HS-5 (cell line): ENCODE results near the gene CEMIP.

Experiments used
- DNase-seq: peaks from one replicate; pipeline ENCODE4 v3.0.0-alpha.2; 2012; ENCODE audit warnings: low read depth

CEMIP gene

DNA sequence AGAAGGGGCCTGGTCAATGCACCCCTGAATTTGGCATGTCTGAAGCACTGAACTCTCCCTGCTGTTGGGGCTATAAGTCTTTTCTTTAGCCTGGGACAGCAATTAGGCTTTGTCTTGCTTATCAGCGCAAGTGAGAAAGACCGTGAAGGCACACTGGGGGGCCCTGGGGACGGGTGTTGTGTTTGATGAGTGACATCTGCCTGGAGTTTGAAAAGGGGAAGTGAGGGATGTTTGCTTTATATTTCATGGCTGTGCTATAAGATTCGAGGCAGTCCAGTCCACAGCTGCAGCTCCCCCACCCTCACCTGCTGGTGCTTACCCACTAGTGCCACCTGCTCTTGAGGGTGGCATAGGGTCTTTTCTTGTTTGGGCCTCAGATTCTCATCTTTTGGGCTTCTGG is 44.8 kb downstream of the CEMIP start:
- no peak for DNase-seq

GRCh38 chr15:80825361-80826030 is 46.3 kb downstream of the CEMIP start:
- no peak for DNase-seq

- no peak for DNase-seq
Measured at GRCh38 chr15:80828796-80829195, 49.6 kb downstream of the CEMIP start.

DNA sequence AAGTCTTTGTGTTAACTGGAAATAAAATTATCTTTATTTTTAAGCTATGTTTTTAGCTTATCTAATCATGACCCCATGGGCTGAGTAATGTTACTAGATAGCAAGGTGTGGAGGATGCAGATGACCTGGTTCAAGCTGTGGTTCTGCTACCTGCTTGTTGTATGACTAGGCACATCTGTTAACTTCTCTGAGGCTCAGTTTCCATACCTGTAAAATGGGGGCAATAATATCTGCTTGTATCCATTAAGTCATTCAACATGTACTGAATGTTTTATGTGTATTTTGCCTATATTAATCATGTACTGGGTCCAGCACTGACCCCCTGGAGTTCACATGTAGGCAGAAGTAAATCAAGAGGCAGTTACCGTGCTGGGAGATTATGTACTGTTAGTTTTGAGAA is 51.5 kb downstream of the CEMIP start:
- DNase-seq: no peak

DNA sequence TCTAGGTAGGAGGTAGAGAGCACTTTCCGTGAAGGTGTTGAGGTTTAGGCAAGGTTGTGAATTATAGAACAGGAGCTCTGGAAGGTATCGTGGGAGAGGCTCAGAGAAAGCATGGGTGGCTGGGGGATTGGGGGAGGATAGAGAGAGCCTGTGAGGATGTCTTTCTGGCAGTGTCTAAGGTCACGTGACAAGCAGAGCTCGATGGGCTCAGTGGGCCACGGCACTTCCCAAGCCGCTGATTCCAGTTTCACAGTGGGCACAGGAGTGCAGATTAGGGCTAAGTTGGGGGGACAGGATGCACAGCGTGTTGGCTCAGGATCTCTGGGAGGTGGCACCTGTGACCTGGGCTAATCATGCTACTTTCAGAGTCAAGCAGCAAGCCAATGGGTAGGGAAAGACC is 52.0 kb downstream of the CEMIP start:
- DNase-seq: no peak

GRCh38 chr15:80831606-80832224 is 52.5 kb downstream of the CEMIP start:
- DNase-seq: no peak

DNA sequence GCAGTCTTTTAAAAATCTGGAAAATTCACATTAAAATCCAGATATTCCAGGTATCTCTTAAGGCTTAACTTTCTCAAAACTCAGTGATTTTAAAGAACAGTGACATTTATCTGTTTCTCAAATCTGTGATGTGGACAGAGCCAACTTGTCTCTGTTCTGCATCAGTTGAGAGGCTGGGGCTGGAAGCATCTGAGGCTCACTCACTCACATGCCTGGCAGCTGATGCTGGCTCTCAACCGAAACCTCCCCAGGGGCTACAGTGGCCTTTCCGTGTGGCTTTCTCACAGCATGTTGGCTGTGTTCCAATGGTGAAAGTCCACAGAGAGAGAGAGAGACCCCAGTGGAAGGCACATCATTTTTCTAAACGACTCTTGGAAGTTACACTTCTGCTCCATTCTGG is 53.5 kb downstream of the CEMIP start:
- no peak for DNase-seq

- DNase-seq: no peak
Measured at GRCh38 chr15:80834402-80834801, 55.2 kb downstream of the CEMIP start.

DNA sequence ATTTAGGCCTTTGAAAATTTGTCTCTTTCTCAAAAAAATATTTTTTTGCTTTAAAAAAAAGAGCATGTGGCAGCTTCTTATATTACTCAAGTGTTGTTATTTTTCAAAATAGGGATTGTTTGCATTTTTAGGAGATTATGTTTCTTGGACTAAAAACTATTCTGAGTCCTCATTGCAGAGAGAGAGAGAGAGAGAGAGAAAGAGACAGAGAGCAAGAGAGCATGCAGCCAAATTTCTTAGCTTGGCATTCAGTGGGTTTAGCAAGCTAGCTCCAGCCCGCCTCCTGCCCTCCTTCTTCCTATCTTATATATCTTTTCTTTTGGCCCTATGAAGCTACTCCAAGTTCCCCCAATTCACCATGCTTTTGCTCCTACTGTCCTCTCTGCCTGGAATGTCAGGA is 55.7 kb downstream of the CEMIP start:
- DNase-seq: no peak

DNA sequence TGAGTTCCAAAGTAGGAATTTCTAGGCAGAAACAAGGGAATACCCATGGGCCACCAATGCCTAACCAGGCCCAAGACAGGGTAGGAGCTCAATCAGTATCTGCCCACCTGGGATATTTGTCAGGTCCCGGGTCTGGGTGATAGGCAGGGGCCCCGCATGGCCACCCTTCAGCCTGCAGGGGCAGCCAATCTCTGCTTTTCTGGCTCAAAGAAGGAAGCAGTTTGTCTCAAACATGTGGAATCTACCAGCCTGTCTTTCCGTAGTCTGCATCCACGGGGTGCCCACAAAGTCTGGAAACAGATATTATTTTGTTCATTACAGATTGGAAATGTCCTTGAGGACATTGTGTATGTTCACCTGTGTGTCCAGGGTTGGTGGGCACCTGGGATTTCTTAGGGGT is 56.2 kb downstream of the CEMIP start:
- DNase-seq: no peak

DNA sequence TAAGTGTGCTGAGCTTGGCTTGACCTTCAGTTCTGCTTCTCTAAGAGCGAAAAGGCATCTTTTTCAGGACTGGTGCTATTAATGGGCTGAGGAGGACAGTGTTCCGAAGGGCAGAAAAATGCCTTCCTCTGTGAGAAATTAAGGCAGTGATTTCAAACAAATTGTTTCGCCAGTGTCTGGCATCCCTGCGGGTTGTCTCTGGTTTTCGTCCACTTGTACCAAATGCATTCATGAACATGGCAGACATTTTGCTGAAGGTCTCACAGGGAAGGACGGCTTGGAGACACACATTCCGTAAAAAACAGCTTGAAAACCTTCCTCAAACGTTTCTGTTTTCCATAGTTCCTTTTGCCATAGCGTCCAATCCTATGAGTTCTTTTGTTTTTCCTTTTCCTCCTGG is 57.1 kb downstream of the CEMIP start:
- DNase-seq: no peak

GRCh38 chr15:80837006-80837405 is 57.8 kb downstream of the CEMIP start:
- DNase-seq: no peak

GRCh38 chr15:80838012-80838411 is 58.8 kb downstream of the CEMIP start:
- DNase-seq: no peak

- no peak for DNase-seq
Measured at GRCh38 chr15:80838666-80839065, 59.5 kb downstream of the CEMIP start.

DNA sequence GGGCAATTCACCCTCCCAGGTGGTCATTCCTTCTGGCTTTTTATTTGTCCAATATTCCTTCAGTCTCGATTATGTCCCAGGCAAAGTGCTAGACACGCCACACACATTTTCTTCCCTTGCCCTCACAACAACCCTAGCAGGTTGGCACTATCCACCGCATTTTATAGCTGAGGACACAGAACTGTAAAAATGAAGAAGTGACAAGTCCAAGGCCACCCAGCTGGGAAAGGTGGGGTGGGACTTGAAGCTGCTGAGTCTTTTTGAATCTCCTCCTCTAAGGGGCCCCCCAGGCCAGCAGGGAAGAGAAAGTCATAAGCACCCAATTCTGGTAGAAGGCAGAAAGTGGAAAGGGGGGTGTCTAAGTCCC is 60.6 kb downstream of the CEMIP start:
- DNase-seq: no peak

- no peak for DNase-seq
Measured at GRCh38 chr15:80840182-80841130, 61.3 kb downstream of the CEMIP start.

GRCh38 chr15:80841541-80841940 is 62.4 kb downstream of the CEMIP start:
- DNase-seq: no peak

DNA sequence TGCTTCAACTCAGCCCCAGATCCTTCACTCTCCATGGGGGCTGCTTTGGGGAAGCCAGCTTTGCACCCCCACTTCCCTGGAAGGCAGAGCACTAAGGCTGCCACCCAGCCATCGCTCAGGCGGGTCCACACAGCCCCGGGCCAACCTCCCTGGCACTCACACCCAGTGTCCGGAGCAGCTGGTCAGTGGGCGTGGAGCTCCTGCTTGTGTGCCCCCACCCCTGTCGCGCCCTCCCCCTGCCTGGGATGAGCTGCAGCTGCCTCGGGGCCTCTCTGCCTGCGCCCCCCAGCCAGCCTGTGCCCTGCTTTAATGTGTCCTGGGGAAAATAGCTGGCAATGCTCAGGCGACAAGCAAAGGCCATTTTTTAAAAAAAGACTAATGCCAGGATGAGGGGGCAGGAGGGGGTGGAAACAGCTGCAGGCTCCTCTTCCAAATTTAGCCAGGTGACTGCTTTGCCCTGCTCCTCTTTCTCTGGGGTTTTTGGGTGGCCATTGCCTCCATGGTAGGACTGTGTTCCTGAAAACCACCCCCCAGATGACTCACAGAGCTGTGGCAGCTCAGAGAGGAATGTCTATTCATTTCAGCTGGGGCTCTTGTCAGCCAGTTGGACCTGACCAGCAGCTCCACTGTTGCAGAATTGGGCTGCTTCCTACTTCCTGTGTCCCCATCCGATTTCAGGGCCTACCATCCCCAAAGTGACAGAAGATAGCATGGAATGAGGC is 65.0 kb downstream of the CEMIP start:
- DNase-seq: peak; percentile 20

- DNase-seq: no peak
Measured at GRCh38 chr15:80846031-80846815, 67.1 kb downstream of the CEMIP start.

DNA sequence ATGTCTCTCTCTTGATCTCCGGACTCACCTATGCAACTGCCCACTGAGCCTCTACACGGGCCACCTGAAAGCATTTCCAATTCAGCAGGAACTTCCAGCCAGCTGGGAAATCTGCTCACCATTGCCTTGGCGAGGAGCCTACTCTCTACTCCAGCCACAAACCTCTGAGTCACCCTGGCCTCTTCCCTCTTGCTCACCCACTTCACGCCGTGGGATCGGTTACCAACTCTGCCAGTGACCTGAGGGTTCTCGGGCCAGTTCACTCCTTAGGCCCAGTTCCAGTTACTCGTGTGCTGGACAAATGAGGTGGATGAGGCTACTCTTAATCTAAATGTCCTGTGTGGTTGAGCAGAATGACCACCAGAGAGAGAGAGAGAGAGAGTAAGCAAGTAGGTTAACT is 70.1 kb downstream of the CEMIP start:
- DNase-seq: peak; percentile 69

DNA sequence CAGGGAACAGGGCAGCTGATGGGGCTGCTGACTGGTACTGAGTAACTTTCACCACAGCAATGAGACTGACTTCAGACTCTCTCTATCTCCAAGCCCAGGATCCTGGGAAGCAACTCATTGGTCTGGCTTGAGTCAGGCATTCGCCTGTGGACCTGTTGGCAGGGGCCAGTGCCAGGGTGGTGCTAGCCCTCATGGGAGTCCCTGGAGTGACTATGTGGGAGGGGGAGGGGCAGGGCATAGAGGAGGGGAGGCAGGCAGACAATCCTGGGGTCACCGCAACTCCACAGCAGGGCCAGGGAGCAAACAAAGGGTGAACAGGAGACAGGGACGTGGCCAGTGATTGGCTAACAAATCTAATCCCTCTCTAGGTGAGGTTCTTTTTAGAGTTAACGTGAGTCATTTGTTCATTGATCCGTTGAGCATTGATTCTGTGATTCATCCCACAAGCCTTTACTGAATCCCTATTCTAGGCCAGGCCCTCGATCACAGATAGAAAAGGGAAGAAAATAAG is 71.8 kb downstream of the CEMIP start:
- no peak for DNase-seq
